Liver (tissue), 9 donors: Measurements from ENCODE around the gene NADSYN1. TPM values are rescaled to one million over a fixed set of nuclear protein-coding genes. Genes with fewer than 3 reads are reported as not detected.

ENCODE experiments used
- DNase-seq: peaks from one replicate; pipeline ENCODE4 v3.0.0-alpha.2; 2017; ENCODE audit warnings: low spot score
- H3K27ac ChIP-seq, 2 donors: one replicate each; pipeline ENCODE4 v1.7.0; 2013; ENCODE audit warnings: inconsistent platforms in 2 of 2, low read length in 2 of 2, control low read depth in 1 of 2, low read depth in 1 of 2, mild to moderate bottlenecking in 1 of 2
- H3K27me3 ChIP-seq, 4 donors: one replicate each; pipeline versions ENCODE4 v1.6.1 to v1.7.0; 2013; ENCODE audit warnings: low read length in 3 of 4, inconsistent platforms in 1 of 4, mild to moderate bottlenecking in 1 of 4, moderate library complexity in 1 of 4; ENCODE audit not compliant: control insufficient read depth in 4 of 4, insufficient read depth in 4 of 4
- H3K36me3 ChIP-seq, 4 donors: one replicate each; pipeline versions ENCODE4 v1.6.1 to v1.7.0; 2013; ENCODE audit warnings: low read length in 3 of 4, mild to moderate bottlenecking in 3 of 4, low read depth in 1 of 4, moderate library complexity in 1 of 4; ENCODE audit not compliant: control insufficient read depth in 4 of 4, insufficient read depth in 3 of 4
- H3K4me1 ChIP-seq, 4 donors: one replicate each; pipeline versions ENCODE4 v1.6.1 to v1.7.0; 2013; ENCODE audit warnings: low read length in 3 of 4, mild to moderate bottlenecking in 3 of 4, moderate library complexity in 1 of 4; ENCODE audit not compliant: control insufficient read depth in 4 of 4, insufficient read depth in 4 of 4
- H3K4me3 ChIP-seq, 3 donors: one replicate each; pipeline versions ENCODE4 v1.6.1 to v1.7.0; 2013; ENCODE audit warnings: low read length in 3 of 3, control low read depth in 1 of 3, low read depth in 1 of 3, mild to moderate bottlenecking in 1 of 3
- H3K9ac ChIP-seq, 2 donors: one replicate each; pipeline ENCODE4 v1.7.0; 2013; ENCODE audit warnings: low read length in 2 of 2, mild to moderate bottlenecking in 2 of 2, moderate library complexity in 2 of 2, control low read depth in 1 of 2, low read depth in 1 of 2
- H3K9me3 ChIP-seq, 4 donors: one replicate each; pipeline versions ENCODE4 v1.6.1 to v1.7.0; 2013; ENCODE audit warnings: low read length in 3 of 4; ENCODE audit not compliant: control insufficient read depth in 4 of 4
- ATF3 ChIP-seq: IDR thresholded peaks from 2 replicates; pipeline ENCODE4 v1.6.1; 2016; ENCODE audit warnings: antibody characterized with exemption
- CTCF ChIP-seq: fragments of 150-350 bp; IDR thresholded peaks from 2 replicates; pipeline ENCODE4 v1.5.1; 2017; ENCODE audit warnings: improper control_type of control experiment, low read depth, low read length; ENCODE audit not compliant: missing input control
- EGR1 ChIP-seq, 2 donors: IDR thresholded peaks; 2 replicates each; pipeline ENCODE4 v1.6.1; 2016 to 2018; ENCODE audit warnings: antibody characterized with exemption in 2 of 2, low read depth in 2 of 2
- FOXA1 ChIP-seq: IDR thresholded peaks from 2 replicates; pipeline ENCODE4 v1.6.1; 2016; ENCODE audit warnings: antibody characterized with exemption
- FOXA2 ChIP-seq: IDR thresholded peaks from 2 replicates; pipeline ENCODE4 v1.6.1; 2016; ENCODE audit warnings: antibody characterized with exemption
- GABPA ChIP-seq, 2 donors: IDR thresholded peaks in 1 of 2; conservative IDR thresholded peaks in 1 of 2; 2 replicates each; pipeline ENCODE4 v1.6.1; 2016; ENCODE audit warnings: antibody characterized with exemption in 2 of 2, mild to moderate bottlenecking in 1 of 2, moderate library complexity in 1 of 2
- HNF4A ChIP-seq, 2 donors: conservative IDR thresholded peaks; 2 replicates each; pipeline ENCODE4 v1.6.1; 2016; ENCODE audit warnings: antibody characterized with exemption in 2 of 2, mild to moderate bottlenecking in 2 of 2
- HNF4G ChIP-seq: IDR thresholded peaks from 2 replicates; pipeline ENCODE4 v1.6.1; 2016; ENCODE audit warnings: antibody characterized with exemption
- JUND ChIP-seq, 2 donors: IDR thresholded peaks; 2 replicates each; pipeline ENCODE4 v1.6.1; 2016; ENCODE audit warnings: antibody characterized with exemption in 2 of 2
- MAX ChIP-seq: IDR thresholded peaks from 2 replicates; pipeline ENCODE4 v1.6.1; 2016; ENCODE audit warnings: antibody characterized with exemption
- NR2F2 ChIP-seq: IDR thresholded peaks from 2 replicates; pipeline ENCODE4 v1.6.1; 2016; ENCODE audit warnings: antibody characterized with exemption
- RAD21 ChIP-seq, 2 donors: IDR thresholded peaks; 2 replicates each; pipeline ENCODE4 v1.6.1; 2016; ENCODE audit warnings: antibody characterized with exemption in 2 of 2, mild to moderate bottlenecking in 2 of 2
- REST ChIP-seq: IDR thresholded peaks from 2 replicates; pipeline ENCODE4 v1.6.1; 2016; ENCODE audit warnings: antibody characterized with exemption, mild to moderate bottlenecking
- RXRA ChIP-seq, 2 donors: IDR thresholded peaks; 2 replicates each; pipeline ENCODE4 v1.6.1; 2017 to 2018; ENCODE audit warnings: antibody characterized with exemption in 2 of 2, mild to moderate bottlenecking in 1 of 2
- SP1 ChIP-seq: IDR thresholded peaks from 2 replicates; pipeline ENCODE4 v1.6.1; 2018; ENCODE audit warnings: antibody characterized with exemption, mild to moderate bottlenecking
- TAF1 ChIP-seq: conservative IDR thresholded peaks from 2 replicates; pipeline ENCODE4 v1.6.1; 2016; ENCODE audit warnings: antibody characterized with exemption, mild to moderate bottlenecking
- YY1 ChIP-seq: IDR thresholded peaks from 2 replicates; pipeline ENCODE4 v1.6.1; 2016; ENCODE audit warnings: antibody characterized with exemption, mild to moderate bottlenecking
- ZBTB33 ChIP-seq: IDR thresholded peaks from 2 replicates; pipeline ENCODE4 v1.6.1; 2016; ENCODE audit warnings: antibody characterized with exemption
- WGBS: extraction: QIAGEN DNeasy Blood & Tissue Kit; methylation state at CpG from one replicate; pipeline ENCODE4 v1.1.7; 2013; 5-methylcytosine and 5-hydroxymethylcytosine counted together
- polyA plus RNA-seq, 2 donors: library from polyadenylated mRNA; stranded (reverse) in 1 of 2; unstranded in 1 of 2; fragments of 200-250 nt in 1 of 2; fragments of >200 nt in 1 of 2; fragmentation: Nextera tagmentation in 1 of 2; extraction: Ambion mirVana in 1 of 2; gene quantifications; one replicate each; pipeline versions ENCODE4 v1.2.1 to v1.2.3, GENCODE V29; 2013 to 2015
- total RNA-seq, 2 donors: library from RNA; depleted of rRNA; stranded (reverse); fragments of >200 nt; gene quantifications; one replicate each; pipeline ENCODE4 v1.2.3, GENCODE V29; 2014
- donor health status: healthy.
- donor health status: healthy.
- donor health status: healthy.
- donor health status: healthy.
- donor health status: healthy.

Gene NADSYN1
- total and polyA plus RNA-seq, 4 donors: 16.6 to 33.6 (median 22.2) TPM

GRCh38 chr11:71406681-71407080, 46.3 kb upstream of the NADSYN1 start:
- H3K4me3 ChIP-seq: no peak overlapping the region
- no peaks in the 10 kb centered on the region for H3K4me1 ChIP-seq
- H3K27ac ChIP-seq: no peak overlapping the region
- no peaks in the 10 kb centered on the region for H3K9me3 ChIP-seq
- H3K36me3 ChIP-seq: no peaks in the 10 kb centered on the region
- 80% methylated on average over 10 of the region's 10 CpGs for WGBS
- no peak for TF ChIP-seq MAX
- TF ChIP-seq HNF4A (conservative IDR thresholded peaks at IDR 0.05): no peak
- no peak for TF ChIP-seq RAD21 (IDR thresholded peaks at IDR 0.05)
- no peak for TF ChIP-seq JUND (IDR thresholded peaks at IDR 0.05)
- no peak for TF ChIP-seq SP1
- DNase-seq: no peak
- no peak overlapping the region for H3K9ac ChIP-seq
- no peaks in the 10 kb centered on the region for H3K27me3 ChIP-seq

GRCh38 chr11:71407356-71407755, 45.6 kb upstream of the NADSYN1 start:
- Histone ChIP-seq H3K9ac (no peak overlapping the region), H3K36me3 (no peaks in the 10 kb centered on the region), H3K4me1 (no peaks in the 10 kb centered on the region), H3K9me3 (no peaks in the 10 kb centered on the region), H3K27ac (no peak overlapping the region), H3K4me3 (no peak overlapping the region), H3K27me3 (no peaks in the 10 kb centered on the region)
- 88% methylated on average over 15 of the region's 15 CpGs for WGBS
- no peak for TF ChIP-seq EGR1 (IDR thresholded peaks at IDR 0.05; ENCODE audit: low read depth in 2 of 2)
- TF ChIP-seq JUND (IDR thresholded peaks at IDR 0.05): no peak
- TF ChIP-seq SP1: no peak
- no peak for TF ChIP-seq MAX
- no peak for TF ChIP-seq CTCF
- no peak for TF ChIP-seq HNF4G
- no peak for TF ChIP-seq YY1
- no peak for TF ChIP-seq ATF3
- TF ChIP-seq ZBTB33: no peak
- no peak for TF ChIP-seq NR2F2
- TF ChIP-seq FOXA1: no peak
- no peak for TF ChIP-seq GABPA (IDR thresholded peaks at IDR 0.05 in 1 of 2, conservative IDR thresholded peaks at IDR 0.05 in 1 of 2)
- no peak for TF ChIP-seq TAF1
- TF ChIP-seq FOXA2: no peak
- no peak for TF ChIP-seq HNF4A (conservative IDR thresholded peaks at IDR 0.05)
- TF ChIP-seq RAD21 (IDR thresholded peaks at IDR 0.05): no peak
- TF ChIP-seq REST: no peak
- no peak for TF ChIP-seq RXRA (IDR thresholded peaks at IDR 0.05)
- DNase-seq: no peak
